ENCODE results near the gene TBCD.

GRCh38 chr17:82980632-82981031, 228.8 kb downstream of the TBCD start:
- no peak for TF ChIP-seq ZNF384 (IDR thresholded peaks at IDR 0.05)
- TF ChIP-seq TARDBP (IDR thresholded peaks at IDR 0.05) = no peak
- no peak for TF ChIP-seq ELF4 (IDR thresholded peaks at IDR 0.05)
- no peak for TF ChIP-seq FOXK2 (IDR thresholded peaks at IDR 0.05)
- no peak for TF ChIP-seq SUZ12 (IDR thresholded peaks at IDR 0.05)

Measured in HEK293T (cell line).